BE2C (cell line): ENCODE data around the gene RPS6KB1. TPM values are rescaled to one million over a fixed set of nuclear protein-coding genes. Genes with fewer than 3 reads are reported as not detected.
A peak's percentile ranks its signal among the peaks of the same experiment; 100 is the strongest.

Source experiments
- DNase-seq: peaks from one replicate; pipeline ENCODE4 v3.0.0-alpha.2; 2020
- H3K27me3 ChIP-seq: fragments of 250-450 bp; sonication (Bioruptor Pico); 2 replicates; pipeline ENCODE4 v1.5.1; 2020; ENCODE audit warnings: mild to moderate bottlenecking
- H3K36me3 ChIP-seq: fragments of 250-450 bp; sonication (Bioruptor Pico); 2 replicates; pipeline ENCODE4 v1.5.1; 2020; ENCODE audit warnings: mild to moderate bottlenecking
- H3K4me1 ChIP-seq: fragments of 250-450 bp; sonication (Bioruptor Pico); 2 replicates; pipeline ENCODE4 v1.5.1; 2020
- H3K4me3 ChIP-seq: 2 replicates; pipeline ENCODE4 v1.5.1; 2011; ENCODE audit warnings: low read depth, low read length
- H3K9me3 ChIP-seq: fragments of 250-450 bp; sonication (Bioruptor Pico); 2 replicates; pipeline ENCODE4 v1.5.1; 2020
- CTCF ChIP-seq: IDR thresholded peaks from 2 replicates; pipeline ENCODE4 v1.5.1; 2012; ENCODE audit warnings: mild to moderate bottlenecking, low read depth, low read length
- polyA plus RNA-seq: library from polyadenylated mRNA; unstranded; fragments of >200 nt; gene quantifications from one replicate; pipeline ENCODE4 v1.2.1, GENCODE V29; 2012; ENCODE audit warnings: low read depth, missing spikeins; ENCODE audit not compliant: insufficient read length, insufficient read depth

Gene RPS6KB1
- 30.9 TPM for polyA plus RNA-seq

GRCh38 chr17:59892924-59893675 is at the start of gene RPS6KB1, which contains the start of gene TUBD1:
TSS of gene RPS6KB1 (plus strand) at chr17:59893121. CDS start at chr17:59893185, 64 bp downstream.
TSS of gene TUBD1 (minus strand) at chr17:59892943. CDS start at chr17:59891002, 1,941 bp downstream.
- H3K4me1 ChIP-seq, result no peaks in the 10 kb centered on the region
- DNase-seq, result peak; percentile 97
- no peaks in the 10 kb centered on the region for H3K9me3 ChIP-seq
- H3K27me3 ChIP-seq, result no peaks in the 10 kb centered on the region
- H3K36me3 ChIP-seq, result peaks cover 6% of the 10 kb centered on the region; the same call in 1 of the 2 replicates
- no peak for TF ChIP-seq CTCF
- H3K4me3 ChIP-seq, result peak within 1 kb of the TSS; percentile 90

GRCh38 chr17:59844884-59845594 is 47.9 kb upstream of the RPS6KB1 start:
- no peak overlapping the region for H3K4me3 ChIP-seq
- H3K36me3 ChIP-seq, result peaks cover 8% of the 10 kb centered on the region
- no peak for TF ChIP-seq CTCF
- H3K9me3 ChIP-seq, result no peaks in the 10 kb centered on the region
- H3K27me3 ChIP-seq, result no peaks in the 10 kb centered on the region
- DNase-seq, result no peak
- no peaks in the 10 kb centered on the region; the same call in 1 of the 2 replicates for H3K4me1 ChIP-seq

- no peak for DNase-seq
- no peak for TF ChIP-seq CTCF
- Histone ChIP-seq H3K36me3 (peaks cover 5% of the 10 kb centered on the region; the same call in 1 of the 2 replicates), H3K9me3 (no peaks in the 10 kb centered on the region), H3K4me3 (no peak overlapping the region), H3K27me3 (no peaks in the 10 kb centered on the region), H3K4me1 (no peaks in the 10 kb centered on the region; the same call in 1 of the 2 replicates)
These were observed 47.1 kb upstream of the RPS6KB1 start for GRCh38 chr17:59845595-59846393.

GRCh38 chr17:59846394-59847165 is 46.3 kb upstream of the RPS6KB1 start:
- Histone ChIP-seq H3K27me3 (no peaks in the 10 kb centered on the region), H3K4me1 (no peaks in the 10 kb centered on the region), H3K4me3 (no peak overlapping the region), H3K36me3 (peaks cover 5% of the 10 kb centered on the region; the same call in 1 of the 2 replicates), H3K9me3 (no peaks in the 10 kb centered on the region)
- DNase-seq, result no peak
- TF ChIP-seq CTCF, result no peak

- no peak for DNase-seq
- TF ChIP-seq CTCF, result no peak
- Histone ChIP-seq H3K9me3 (no peaks in the 10 kb centered on the region; the same call in 1 of the 2 replicates), H3K4me1 (no peaks in the 10 kb centered on the region), H3K27me3 (no peaks in the 10 kb centered on the region), H3K36me3 (no peaks in the 10 kb centered on the region), H3K4me3 (no peak overlapping the region)
These were observed 44.6 kb upstream of the RPS6KB1 start for GRCh38 chr17:59848385-59848668.
